GM23338 (cell line): Measurements from ENCODE around the gene SNPH.

Source experiments
- CREB1 ChIP-seq: fragments of 250-450 bp; sonication (Bioruptor Pico); IDR thresholded peaks from 2 replicates; pipeline ENCODE4 v1.5.0; 2020; ENCODE audit warnings: low read depth, mild to moderate bottlenecking, moderate library complexity
- EZH2 ChIP-seq: fragments of 200-600 bp; sonication (generic); IDR thresholded peaks from one replicate; pipeline ENCODE4 v1.8.0; 2017; ENCODE audit warnings: antibody characterized with exemption, mild to moderate bottlenecking, low read depth; ENCODE audit not compliant: unreplicated experiment
- EZH2phosphoT487 ChIP-seq: fragments of 200-600 bp; sonication (generic); IDR thresholded peaks from one replicate; pipeline ENCODE4 v1.8.1; 2018; ENCODE audit warnings: antibody characterized with exemption; ENCODE audit not compliant: unreplicated experiment
- JUNB ChIP-seq: IDR thresholded peaks from one replicate; pipeline ENCODE4 v1.6.1; 2016; ENCODE audit warnings: antibody characterized with exemption; ENCODE audit not compliant: unreplicated experiment
- NANOG ChIP-seq: IDR thresholded peaks from 2 replicates; pipeline ENCODE4 v1.6.1; 2016; ENCODE audit warnings: antibody characterized with exemption, borderline replicate concordance
- POLR2AphosphoS5 ChIP-seq: IDR thresholded peaks from 2 replicates; pipeline ENCODE4 v1.6.1; 2016; ENCODE audit warnings: antibody characterized with exemption, low read depth
- STAT1 ChIP-seq: IDR thresholded peaks from one replicate; pipeline ENCODE4 v1.6.1; 2016; ENCODE audit warnings: antibody characterized with exemption; ENCODE audit not compliant: unreplicated experiment
- ZNF114 ChIP-seq: fragments of 250-450 bp; sonication (Bioruptor Pico); IDR thresholded peaks from 2 replicates; pipeline ENCODE4 v1.5.0; 2020; ENCODE audit warnings: mild to moderate bottlenecking, moderate library complexity
- ZNF331 ChIP-seq: fragments of 250-450 bp; sonication (Bioruptor Pico); IDR thresholded peaks from 2 replicates; pipeline ENCODE4 v1.5.0; 2020; ENCODE audit warnings: low read depth, mild to moderate bottlenecking, moderate library complexity
- TF ChIP-seq, protein P1 (sequence below), 2 experiments: fragments of 200-600 bp in 1 of 2; sonication (generic) in 1 of 2; conservative IDR thresholded peaks; 2 replicates each; pipeline versions ENCODE4 v1.5.1 to v1.6.1; 2016 to 2017; ENCODE audit warnings: antibody characterized with exemption in 2 of 2, low read depth in 2 of 2, mild to moderate bottlenecking in 2 of 2, moderate library complexity in 1 of 2
- TF ChIP-seq, protein P2 (sequence below): IDR thresholded peaks from one replicate; pipeline ENCODE4 v1.6.1; 2018; ENCODE audit warnings: antibody characterized with exemption; ENCODE audit not compliant: unreplicated experiment
- TF ChIP-seq, protein P3 (sequence below): IDR thresholded peaks from 2 replicates; pipeline ENCODE4 v1.6.1; 2016; ENCODE audit warnings: antibody characterized with exemption

DNA sequence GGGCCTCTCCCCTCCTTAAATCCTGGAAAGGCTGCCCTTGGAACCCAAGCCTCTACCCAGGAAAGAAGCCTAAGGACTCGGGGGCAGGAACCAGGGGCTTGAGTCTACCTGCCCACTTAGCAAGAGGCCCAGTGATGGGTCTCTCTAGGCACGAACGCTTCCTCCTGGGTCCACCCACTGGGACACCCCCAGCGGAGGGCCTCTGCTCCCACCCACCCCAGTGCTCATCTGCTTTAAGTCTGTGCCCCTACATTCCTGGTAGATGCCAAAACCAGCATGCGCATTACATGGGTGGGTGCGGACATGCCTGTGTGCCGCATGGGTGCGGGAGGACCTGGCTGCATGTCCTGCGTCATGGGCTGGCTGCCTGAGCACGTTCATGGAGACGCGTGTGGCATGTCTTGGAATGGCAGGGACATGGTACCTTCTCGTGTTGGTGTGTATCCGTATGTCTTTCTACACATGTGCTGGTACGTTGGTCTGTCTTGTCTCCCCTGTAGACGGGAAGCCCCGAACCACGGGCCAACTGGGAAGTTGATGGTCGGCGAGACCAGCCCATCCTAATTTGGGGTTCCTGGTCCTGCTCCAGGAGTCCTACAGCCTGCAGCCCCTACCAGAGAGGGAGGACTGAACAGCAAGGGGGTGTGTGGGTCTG, 29.3 kb downstream of the SNPH start:
- TF ChIP-seq, protein P1, sequence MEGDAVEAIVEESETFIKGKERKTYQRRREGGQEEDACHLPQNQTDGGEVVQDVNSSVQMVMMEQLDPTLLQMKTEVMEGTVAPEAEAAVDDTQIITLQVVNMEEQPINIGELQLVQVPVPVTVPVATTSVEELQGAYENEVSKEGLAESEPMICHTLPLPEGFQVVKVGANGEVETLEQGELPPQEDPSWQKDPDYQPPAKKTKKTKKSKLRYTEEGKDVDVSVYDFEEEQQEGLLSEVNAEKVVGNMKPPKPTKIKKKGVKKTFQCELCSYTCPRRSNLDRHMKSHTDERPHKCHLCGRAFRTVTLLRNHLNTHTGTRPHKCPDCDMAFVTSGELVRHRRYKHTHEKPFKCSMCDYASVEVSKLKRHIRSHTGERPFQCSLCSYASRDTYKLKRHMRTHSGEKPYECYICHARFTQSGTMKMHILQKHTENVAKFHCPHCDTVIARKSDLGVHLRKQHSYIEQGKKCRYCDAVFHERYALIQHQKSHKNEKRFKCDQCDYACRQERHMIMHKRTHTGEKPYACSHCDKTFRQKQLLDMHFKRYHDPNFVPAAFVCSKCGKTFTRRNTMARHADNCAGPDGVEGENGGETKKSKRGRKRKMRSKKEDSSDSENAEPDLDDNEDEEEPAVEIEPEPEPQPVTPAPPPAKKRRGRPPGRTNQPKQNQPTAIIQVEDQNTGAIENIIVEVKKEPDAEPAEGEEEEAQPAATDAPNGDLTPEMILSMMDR (conservative IDR thresholded peaks at IDR 0.05; ENCODE audit: low read depth in 2 of 2): no peak
- TF ChIP-seq JUNB (no peak), EZH2 (no peak), POLR2AphosphoS5 (no peak), EZH2phosphoT487 (no peak), ZNF331 (no peak), CREB1 (CRISPR knock-in tag) (no peak), ZNF114 (CRISPR knock-in tag) (no peak), NANOG (no peak), STAT1 (no peak)
- TF ChIP-seq, protein P2, sequence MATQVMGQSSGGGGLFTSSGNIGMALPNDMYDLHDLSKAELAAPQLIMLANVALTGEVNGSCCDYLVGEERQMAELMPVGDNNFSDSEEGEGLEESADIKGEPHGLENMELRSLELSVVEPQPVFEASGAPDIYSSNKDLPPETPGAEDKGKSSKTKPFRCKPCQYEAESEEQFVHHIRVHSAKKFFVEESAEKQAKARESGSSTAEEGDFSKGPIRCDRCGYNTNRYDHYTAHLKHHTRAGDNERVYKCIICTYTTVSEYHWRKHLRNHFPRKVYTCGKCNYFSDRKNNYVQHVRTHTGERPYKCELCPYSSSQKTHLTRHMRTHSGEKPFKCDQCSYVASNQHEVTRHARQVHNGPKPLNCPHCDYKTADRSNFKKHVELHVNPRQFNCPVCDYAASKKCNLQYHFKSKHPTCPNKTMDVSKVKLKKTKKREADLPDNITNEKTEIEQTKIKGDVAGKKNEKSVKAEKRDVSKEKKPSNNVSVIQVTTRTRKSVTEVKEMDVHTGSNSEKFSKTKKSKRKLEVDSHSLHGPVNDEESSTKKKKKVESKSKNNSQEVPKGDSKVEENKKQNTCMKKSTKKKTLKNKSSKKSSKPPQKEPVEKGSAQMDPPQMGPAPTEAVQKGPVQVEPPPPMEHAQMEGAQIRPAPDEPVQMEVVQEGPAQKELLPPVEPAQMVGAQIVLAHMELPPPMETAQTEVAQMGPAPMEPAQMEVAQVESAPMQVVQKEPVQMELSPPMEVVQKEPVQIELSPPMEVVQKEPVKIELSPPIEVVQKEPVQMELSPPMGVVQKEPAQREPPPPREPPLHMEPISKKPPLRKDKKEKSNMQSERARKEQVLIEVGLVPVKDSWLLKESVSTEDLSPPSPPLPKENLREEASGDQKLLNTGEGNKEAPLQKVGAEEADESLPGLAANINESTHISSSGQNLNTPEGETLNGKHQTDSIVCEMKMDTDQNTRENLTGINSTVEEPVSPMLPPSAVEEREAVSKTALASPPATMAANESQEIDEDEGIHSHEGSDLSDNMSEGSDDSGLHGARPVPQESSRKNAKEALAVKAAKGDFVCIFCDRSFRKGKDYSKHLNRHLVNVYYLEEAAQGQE: no peak
- TF ChIP-seq, protein P3, sequence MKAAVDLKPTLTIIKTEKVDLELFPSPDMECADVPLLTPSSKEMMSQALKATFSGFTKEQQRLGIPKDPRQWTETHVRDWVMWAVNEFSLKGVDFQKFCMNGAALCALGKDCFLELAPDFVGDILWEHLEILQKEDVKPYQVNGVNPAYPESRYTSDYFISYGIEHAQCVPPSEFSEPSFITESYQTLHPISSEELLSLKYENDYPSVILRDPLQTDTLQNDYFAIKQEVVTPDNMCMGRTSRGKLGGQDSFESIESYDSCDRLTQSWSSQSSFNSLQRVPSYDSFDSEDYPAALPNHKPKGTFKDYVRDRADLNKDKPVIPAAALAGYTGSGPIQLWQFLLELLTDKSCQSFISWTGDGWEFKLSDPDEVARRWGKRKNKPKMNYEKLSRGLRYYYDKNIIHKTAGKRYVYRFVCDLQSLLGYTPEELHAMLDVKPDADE: no peak
